DND-41 (cell line): ENCODE measurements around the gene TAAR6.

Experiments used
- EZH2 ChIP-seq: IDR thresholded peaks from 3 replicates; pipeline ENCODE4 v1.6.1; 2012; ENCODE audit warnings: borderline replicate concordance, low read depth, mild to moderate bottlenecking, moderate library complexity, low read length, inconsistent platforms; ENCODE audit not compliant: severe bottlenecking
- TF ChIP-seq, protein P1 (sequence below): IDR thresholded peaks from 2 replicates; pipeline ENCODE4 v1.5.1; 2012; ENCODE audit warnings: borderline replicate concordance, low read length, moderate library complexity, mild to moderate bottlenecking; ENCODE audit not compliant: poor library complexity, severe bottlenecking; ENCODE audit errors: extremely low read depth

- TF ChIP-seq, protein P1, sequence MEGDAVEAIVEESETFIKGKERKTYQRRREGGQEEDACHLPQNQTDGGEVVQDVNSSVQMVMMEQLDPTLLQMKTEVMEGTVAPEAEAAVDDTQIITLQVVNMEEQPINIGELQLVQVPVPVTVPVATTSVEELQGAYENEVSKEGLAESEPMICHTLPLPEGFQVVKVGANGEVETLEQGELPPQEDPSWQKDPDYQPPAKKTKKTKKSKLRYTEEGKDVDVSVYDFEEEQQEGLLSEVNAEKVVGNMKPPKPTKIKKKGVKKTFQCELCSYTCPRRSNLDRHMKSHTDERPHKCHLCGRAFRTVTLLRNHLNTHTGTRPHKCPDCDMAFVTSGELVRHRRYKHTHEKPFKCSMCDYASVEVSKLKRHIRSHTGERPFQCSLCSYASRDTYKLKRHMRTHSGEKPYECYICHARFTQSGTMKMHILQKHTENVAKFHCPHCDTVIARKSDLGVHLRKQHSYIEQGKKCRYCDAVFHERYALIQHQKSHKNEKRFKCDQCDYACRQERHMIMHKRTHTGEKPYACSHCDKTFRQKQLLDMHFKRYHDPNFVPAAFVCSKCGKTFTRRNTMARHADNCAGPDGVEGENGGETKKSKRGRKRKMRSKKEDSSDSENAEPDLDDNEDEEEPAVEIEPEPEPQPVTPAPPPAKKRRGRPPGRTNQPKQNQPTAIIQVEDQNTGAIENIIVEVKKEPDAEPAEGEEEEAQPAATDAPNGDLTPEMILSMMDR = no peak
- TF ChIP-seq EZH2 = no peak
Measured at GRCh38 chr6:132568611-132569010, 1.5 kb upstream of the TAAR6 start.
